Cardiac fibroblast (primary cell): ENCODE results near the gene PODN.

Experiments used
- DNase-seq, 2 donors: peaks; one replicate each; pipeline versions ENCODE4 v3.0.0 to v3.0.0-alpha.2; 2010; ENCODE audit warnings: low read depth in 2 of 2
- H3K4me3 ChIP-seq, 2 donors: replicated peaks in 1 of 2; 1 replicate in 1 of 2; 2 replicates in 1 of 2; pipeline ENCODE4 v1.5.1; 2011; ENCODE audit warnings: low read depth in 2 of 2, low read length in 2 of 2, mild to moderate bottlenecking in 2 of 2, moderate library complexity in 1 of 2
- TF ChIP-seq, protein P1 (sequence below): IDR thresholded peaks from one replicate; pipeline ENCODE4 v1.5.1; 2011; ENCODE audit warnings: low read depth, mild to moderate bottlenecking, low read length, inconsistent platforms

Gene PODN

DNA sequence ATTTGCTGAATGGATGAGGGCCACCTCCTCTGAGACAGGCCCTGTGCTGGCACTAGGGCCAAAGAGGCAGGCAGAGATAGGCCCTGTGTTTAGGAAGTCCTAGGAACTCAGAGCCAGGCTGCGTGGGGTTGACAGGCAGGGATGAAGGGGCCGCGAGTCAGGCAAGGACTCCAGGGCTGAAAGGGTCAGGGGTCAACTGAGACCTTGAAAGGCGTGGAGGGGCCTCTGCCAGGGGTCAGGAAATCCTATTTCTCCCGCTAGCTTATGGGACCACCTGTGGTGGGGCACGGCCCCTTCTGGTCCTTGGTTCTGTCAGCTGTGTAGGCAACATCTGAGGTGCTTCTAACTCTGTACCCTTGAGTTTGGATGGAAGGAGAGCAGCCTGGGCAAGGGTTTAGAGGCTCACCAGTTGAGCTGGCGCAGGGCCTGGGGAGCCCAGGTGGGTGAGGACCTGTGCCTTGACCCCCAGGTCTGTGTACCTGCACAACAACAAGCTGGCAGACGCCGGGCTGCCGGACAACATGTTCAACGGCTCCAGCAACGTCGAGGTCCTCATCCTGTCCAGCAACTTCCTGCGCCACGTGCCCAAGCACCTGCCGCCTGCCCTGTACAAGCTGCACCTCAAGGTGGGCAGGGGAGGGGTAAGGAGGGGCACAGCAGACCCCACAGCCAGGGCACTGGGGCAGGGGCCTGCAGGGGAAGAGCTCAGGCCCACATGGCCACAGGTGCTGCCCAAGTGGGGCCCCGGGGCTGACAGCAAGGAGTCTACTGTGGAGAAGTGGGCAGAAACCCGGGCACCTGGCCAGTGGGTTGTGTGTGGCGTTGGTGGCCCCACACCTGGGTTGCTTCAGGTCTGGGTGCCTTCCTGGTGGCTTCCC lies 14.9 kb downstream of the PODN start:
- TF ChIP-seq, protein P1, sequence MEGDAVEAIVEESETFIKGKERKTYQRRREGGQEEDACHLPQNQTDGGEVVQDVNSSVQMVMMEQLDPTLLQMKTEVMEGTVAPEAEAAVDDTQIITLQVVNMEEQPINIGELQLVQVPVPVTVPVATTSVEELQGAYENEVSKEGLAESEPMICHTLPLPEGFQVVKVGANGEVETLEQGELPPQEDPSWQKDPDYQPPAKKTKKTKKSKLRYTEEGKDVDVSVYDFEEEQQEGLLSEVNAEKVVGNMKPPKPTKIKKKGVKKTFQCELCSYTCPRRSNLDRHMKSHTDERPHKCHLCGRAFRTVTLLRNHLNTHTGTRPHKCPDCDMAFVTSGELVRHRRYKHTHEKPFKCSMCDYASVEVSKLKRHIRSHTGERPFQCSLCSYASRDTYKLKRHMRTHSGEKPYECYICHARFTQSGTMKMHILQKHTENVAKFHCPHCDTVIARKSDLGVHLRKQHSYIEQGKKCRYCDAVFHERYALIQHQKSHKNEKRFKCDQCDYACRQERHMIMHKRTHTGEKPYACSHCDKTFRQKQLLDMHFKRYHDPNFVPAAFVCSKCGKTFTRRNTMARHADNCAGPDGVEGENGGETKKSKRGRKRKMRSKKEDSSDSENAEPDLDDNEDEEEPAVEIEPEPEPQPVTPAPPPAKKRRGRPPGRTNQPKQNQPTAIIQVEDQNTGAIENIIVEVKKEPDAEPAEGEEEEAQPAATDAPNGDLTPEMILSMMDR = no peak
- no peak overlapping the region for H3K4me3 ChIP-seq
- DNase-seq = no peak

DNA sequence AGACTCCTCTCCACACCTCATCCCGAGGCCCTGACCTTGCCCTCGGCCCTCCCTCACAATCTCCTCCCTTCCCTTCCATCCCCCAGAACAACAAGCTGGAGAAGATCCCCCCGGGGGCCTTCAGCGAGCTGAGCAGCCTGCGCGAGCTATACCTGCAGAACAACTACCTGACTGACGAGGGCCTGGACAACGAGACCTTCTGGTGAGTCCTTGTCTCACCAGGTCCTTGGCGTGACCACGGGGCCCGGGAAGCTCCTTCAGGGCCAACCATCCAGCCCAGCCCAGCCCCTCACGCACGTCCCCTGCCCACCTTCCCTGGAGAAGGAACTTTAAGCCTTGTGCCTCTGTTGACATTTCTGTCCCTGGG lies 15.6 kb downstream of the PODN start:
- DNase-seq = no peak
- H3K4me3 ChIP-seq = no peak overlapping the region
- TF ChIP-seq, protein P1 = no peak

DNA sequence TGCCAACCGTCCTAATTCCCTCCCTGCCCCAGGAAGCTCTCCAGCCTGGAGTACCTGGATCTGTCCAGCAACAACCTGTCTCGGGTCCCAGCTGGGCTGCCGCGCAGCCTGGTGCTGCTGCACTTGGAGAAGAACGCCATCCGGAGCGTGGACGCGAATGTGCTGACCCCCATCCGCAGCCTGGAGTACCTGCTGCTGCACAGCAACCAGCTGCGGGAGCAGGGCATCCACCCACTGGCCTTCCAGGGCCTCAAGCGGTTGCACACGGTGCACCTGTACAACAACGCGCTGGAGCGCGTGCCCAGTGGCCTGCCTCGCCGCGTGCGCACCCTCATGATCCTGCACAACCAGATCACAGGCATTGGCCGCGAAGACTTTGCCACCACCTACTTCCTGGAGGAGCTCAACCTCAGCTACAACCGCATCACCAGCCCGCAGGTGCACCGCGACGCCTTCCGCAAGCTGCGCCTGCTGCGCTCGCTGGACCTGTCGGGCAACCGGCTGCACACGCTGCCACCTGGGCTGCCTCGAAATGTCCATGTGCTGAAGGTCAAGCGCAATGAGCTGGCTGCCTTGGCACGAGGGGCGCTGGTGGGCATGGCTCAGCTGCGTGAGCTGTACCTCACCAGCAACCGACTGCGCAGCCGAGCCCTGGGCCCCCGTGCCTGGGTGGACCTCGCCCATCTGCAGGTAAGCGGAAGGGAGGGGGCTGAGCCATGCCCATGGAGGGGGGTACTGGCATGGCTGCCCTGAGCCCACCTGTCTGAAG lies 16.5 kb downstream of the PODN start:
- DNase-seq = no peak
- no peak overlapping the region for H3K4me3 ChIP-seq

DNA sequence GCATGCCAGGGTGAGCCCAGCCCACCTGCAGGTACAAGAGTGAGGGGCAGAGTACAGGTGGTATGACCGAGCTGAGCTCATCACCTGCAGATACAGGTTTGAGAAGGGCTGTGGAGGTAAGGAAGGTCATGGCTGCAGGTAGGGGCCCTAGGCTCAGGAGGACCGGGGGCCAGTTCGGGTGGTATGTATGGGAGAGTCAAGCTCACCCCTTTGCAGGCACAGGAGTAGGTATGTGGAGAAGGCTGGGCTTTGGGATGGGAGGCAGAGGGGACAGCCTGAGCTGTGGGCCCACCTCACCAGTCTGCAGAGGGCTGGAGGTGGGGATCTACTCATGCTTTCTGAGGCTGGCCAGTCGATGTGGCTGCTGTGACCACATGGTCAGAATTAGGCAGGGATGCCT lies 17.2 kb downstream of the PODN start:
- DNase-seq = no peak
- TF ChIP-seq, protein P1 = no peak
- no peak overlapping the region for H3K4me3 ChIP-seq

More for the DNA sequence above, 16.5 kb downstream of the PODN start:
- TF ChIP-seq, protein P1 = no peak

DNA sequence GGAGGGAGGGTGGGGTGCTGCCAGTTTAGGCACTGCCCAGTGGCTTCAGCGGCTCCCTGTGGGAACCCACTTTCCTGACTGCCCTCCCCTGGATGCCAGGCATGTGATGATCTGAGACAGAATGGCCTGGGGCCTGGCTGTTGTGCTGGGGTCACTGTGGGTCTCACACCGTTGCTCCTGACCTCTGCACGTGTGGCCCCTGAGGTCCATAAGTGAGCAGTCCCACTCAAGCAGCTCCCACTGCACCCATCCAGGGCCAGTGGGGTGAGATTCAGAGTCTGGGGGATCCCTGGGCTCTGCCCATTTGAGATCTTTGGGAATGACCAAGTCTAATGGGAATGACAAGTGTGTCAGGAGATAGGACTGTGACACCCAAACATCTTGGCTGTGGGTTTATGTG lies 18.0 kb downstream of the PODN start:
- H3K4me3 ChIP-seq = no peak overlapping the region
- DNase-seq = no peak
- TF ChIP-seq, protein P1 = no peak

DNA sequence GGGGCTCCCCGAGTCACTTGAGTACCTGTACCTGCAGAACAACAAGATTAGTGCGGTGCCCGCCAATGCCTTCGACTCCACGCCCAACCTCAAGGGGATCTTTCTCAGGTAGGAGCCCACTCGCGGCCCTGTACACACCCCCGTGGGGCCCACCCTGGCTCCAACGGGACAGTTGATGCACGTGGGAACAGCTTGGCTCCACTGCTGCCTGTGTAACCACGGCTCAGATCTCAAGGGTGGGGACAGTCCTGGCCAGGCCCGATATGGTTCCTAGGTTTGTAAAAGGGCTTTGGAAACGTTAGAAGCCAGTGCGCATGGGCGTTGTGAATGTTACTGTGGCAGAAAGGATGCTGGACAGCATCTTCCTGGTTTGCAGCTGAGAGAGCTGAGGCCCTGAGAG lies 18.8 kb downstream of the PODN start:
- H3K4me3 ChIP-seq = no peak overlapping the region
- DNase-seq = no peak
- TF ChIP-seq, protein P1 = no peak
